ENCODE data around the gene CAB39. TPM values are rescaled to one million over a fixed set of nuclear protein-coding genes. Genes with fewer than 3 reads are reported as not detected.

The CAB39 gene
- total and polyA plus RNA-seq, 2 donors (not counting 3 experiments of a cell fraction or from before 2014, with no cell fraction given) = 25.7 to 53.7 TPM

DNA sequence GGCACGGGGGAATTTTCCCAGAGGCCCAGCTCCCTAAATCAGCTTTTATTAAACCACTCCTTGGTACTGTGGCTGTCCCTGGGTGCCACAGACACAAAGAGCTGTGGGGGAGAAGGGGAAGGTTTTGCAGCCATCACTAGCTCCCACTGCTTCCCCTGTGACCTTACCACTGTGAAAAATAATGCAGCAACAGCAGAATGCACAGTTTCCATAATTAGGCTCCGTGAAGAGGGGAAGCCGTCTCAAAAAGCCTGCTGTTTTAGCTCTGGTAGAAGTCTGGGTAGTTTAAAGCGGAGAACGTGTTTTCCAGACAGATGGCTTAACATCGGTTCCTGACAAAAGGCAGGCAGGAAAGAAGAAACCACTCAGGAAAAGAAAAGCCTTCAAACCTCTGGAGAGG, 27.5 kb upstream of the CAB39 start:
- H2AFZ ChIP-seq (ENCODE audit: low read depth, low read length) = no peak overlapping the region
- dilution Hi-C loops (cut with MboI; ENCODE audit: extremely low pct_ligation_motif_present, low sequenced_read_pairs) = no loop called here

DNA sequence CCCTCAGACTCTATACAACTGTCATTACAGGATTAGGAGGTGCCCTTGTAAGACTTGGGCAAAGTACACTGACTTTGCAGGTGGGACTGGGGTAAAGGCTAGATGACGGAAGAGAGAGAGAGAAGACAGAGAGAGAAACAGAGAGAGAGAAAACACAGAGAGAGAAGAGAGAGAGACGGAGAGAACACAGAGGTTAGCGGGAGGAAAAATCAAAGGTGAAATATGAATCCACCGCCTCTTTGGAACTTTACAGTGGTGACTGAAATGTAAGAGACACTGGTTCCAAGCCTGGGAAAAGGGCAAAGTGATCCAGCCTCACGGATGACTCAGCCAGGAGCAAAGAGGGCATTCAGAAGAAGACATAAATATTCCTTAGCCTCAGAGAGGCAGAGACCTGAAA, 25.1 kb upstream of the CAB39 start:
- Histone ChIP-seq H2AFZ (ENCODE audit: low read depth, low read length) (no peak overlapping the region), H3K36me3 (ENCODE audit: control insufficient read depth in 2 of 2, extremely low read depth in 1 of 2, insufficient read depth in 2 of 2, low read length in 2 of 2) (no peaks in the 10 kb centered on the region), H3K27ac (ENCODE audit: insufficient read depth, low read depth, low read length) (no peak overlapping the region), H3K4me3 (replicated peaks in 1 of 3; ENCODE audit: insufficient read depth in 1 of 3, low read depth in 1 of 3, low read length in 3 of 3) (no peak overlapping the region), H3K9me3 (replicated peaks; ENCODE audit: control insufficient read depth, insufficient read depth, low read length) (no peaks in the 10 kb centered on the region), H3K27me3 (ENCODE audit: control insufficient read depth in 2 of 2, insufficient read depth in 2 of 2, low read length in 2 of 2) (no peaks in the 10 kb centered on the region), H4K20me1 (replicated peaks; ENCODE audit: control insufficient read depth, extremely low read depth, insufficient read depth, low read length) (no peaks in the 10 kb centered on the region), H3K4me1 (ENCODE audit: control insufficient read depth, extremely low read depth, insufficient read depth, low read length) (peaks cover 9% of the 10 kb centered on the region), H3K9me1 (replicated peaks; ENCODE audit: control insufficient read depth, extremely low read depth, insufficient read depth, low read length) (no peaks in the 10 kb centered on the region), H3K79me2 (ENCODE audit: control insufficient read depth, insufficient read depth, low read length) (no peaks in the 10 kb centered on the region), H3K9ac (replicated peaks; ENCODE audit: extremely low read depth, insufficient read depth, low read length) (no peak overlapping the region), H3K4me2 (ENCODE audit: insufficient read depth, low read length) (no peak overlapping the region)
- intact Hi-C loops (cut with micrococcal nuclease) = no loop called here
- POLR2A ChIA-PET = no interaction called here
- TF ChIP-seq MYC (IDR thresholded peaks at IDR 0.05; ENCODE audit: low read depth, low read length) (no peak), FOS (IDR thresholded peaks at IDR 0.05; ENCODE audit: borderline replicate concordance, insufficient read depth, low read length) (peak; percentile 50), EZH2 (IDR thresholded peaks at IDR 0.05; ENCODE audit: borderline replicate concordance, low read depth, low read length, severe bottlenecking) (no peak)
- no TSS peak for BruUV-seq (replicated peaks)
- DNase-seq (ENCODE audit: low read depth, low spot score) (no peak), FAIRE-seq (no peak)
- dilution Hi-C loops (cut with MboI; ENCODE audit: extremely low pct_ligation_motif_present, low sequenced_read_pairs) = no loop called here
- CTCF ChIA-PET = interaction anchor here (1.0 kb wide), 1 partner anchor 10 kb away, joined by 3 read pairs; no protein-coding TSS in a partner anchor

More for the DNA sequence above, 27.5 kb upstream of the CAB39 start:
- TF ChIP-seq POLR2AphosphoS5 (IDR thresholded peaks at IDR 0.05; ENCODE audit: insufficient read depth, low read depth, low read length) (no peak), GATA2 (IDR thresholded peaks at IDR 0.05; ENCODE audit: insufficient read depth, insufficient read length, low read depth, low read length) (no peak)
- no TSS peak for BruUV-seq (replicated peaks)
- DNase-seq (ENCODE audit: low read depth, low spot score) (no peak), FAIRE-seq (no peak)
- H3K79me2 ChIP-seq (ENCODE audit: control insufficient read depth, insufficient read depth, low read length) = no peaks in the 10 kb centered on the region
- H4K20me1 ChIP-seq (replicated peaks; ENCODE audit: control insufficient read depth, extremely low read depth, insufficient read depth, low read length) = no peaks in the 10 kb centered on the region
- H3K9ac ChIP-seq (replicated peaks; ENCODE audit: extremely low read depth, insufficient read depth, low read length) = no peak overlapping the region
- no peak overlapping the region for H3K4me3 ChIP-seq (replicated peaks in 1 of 3; ENCODE audit: insufficient read depth in 1 of 3, low read depth in 1 of 3, low read length in 3 of 3)
- no peak overlapping the region for H3K27ac ChIP-seq (ENCODE audit: insufficient read depth, low read depth, low read length)
- intact Hi-C loops (cut with micrococcal nuclease) = no loop called here
- no peaks in the 10 kb centered on the region for H3K36me3 ChIP-seq (ENCODE audit: control insufficient read depth in 2 of 2, extremely low read depth in 1 of 2, insufficient read depth in 2 of 2, low read length in 2 of 2)
- H3K9me1 ChIP-seq (replicated peaks; ENCODE audit: control insufficient read depth, extremely low read depth, insufficient read depth, low read length) = no peaks in the 10 kb centered on the region
- POLR2A ChIA-PET = no interaction called here
- peaks cover 9% of the 10 kb centered on the region for H3K4me1 ChIP-seq (ENCODE audit: control insufficient read depth, extremely low read depth, insufficient read depth, low read length)
- CTCF ChIA-PET = interaction anchor here (0.9 to 2.8 kb wide), 6 partner anchors 9 to 884 kb away, joined by 3 to 13 read pairs (median 3); no protein-coding TSS in a partner anchor
- H3K9me3 ChIP-seq (replicated peaks; ENCODE audit: control insufficient read depth, insufficient read depth, low read length) = no peaks in the 10 kb centered on the region
- peaks cover 0 to 2% of the 10 kb centered on the region in 2 experiments for H3K27me3 ChIP-seq (ENCODE audit: control insufficient read depth in 2 of 2, insufficient read depth in 2 of 2, low read length in 2 of 2)
- H3K4me2 ChIP-seq (ENCODE audit: insufficient read depth, low read length) = peak overlapping the region; percentile 23

Data from endothelial cell of umbilical vein (primary cell).